HEK293 (cell line): ENCODE data around the gene NAV2.

Source experiments
- CTCF ChIP-seq: fragments of 450-650 bp; formaldehyde crosslinking; IDR thresholded peaks from 2 replicates; pipeline ENCODE4 v1.5.1; 2016; ENCODE audit warnings: missing biosample characterization, missing genetic modification characterization
- ZBTB26 ChIP-seq: fragments of 450-650 bp; formaldehyde crosslinking; optimal IDR thresholded peaks from 2 replicates; pipeline ENCODE3; 2016; ENCODE audit warnings: missing biosample characterization, mild to moderate bottlenecking, missing genetic modification characterization

GRCh38 chr11:20114588-20114987 lies 402.0 kb downstream of the NAV2 start:
- no peak for TF ChIP-seq ZBTB26 (tag by site-specific recombination)
- no peak for TF ChIP-seq CTCF
